ENCODE measurements around the gene SLC10A7. TPM values are rescaled to one million over a fixed set of nuclear protein-coding genes. Genes with fewer than 3 reads are reported as not detected.

Gene SLC10A7
- total and polyA plus RNA-seq, 10 donors, result 1.8 to 33.2 (median 18.4) TPM

GRCh38 chr4:146224326-146224966 is 297.3 kb downstream of the SLC10A7 start:
- no peak overlapping the region for H3K27ac ChIP-seq
- H3K27me3 ChIP-seq (replicated peaks in 1 of 7), result no peaks in the 10 kb centered on the region
- DNase-seq, result no peak
- H3K4me1 ChIP-seq, result no peaks in the 10 kb centered on the region
- no peak for TF ChIP-seq POLR2AphosphoS5 (IDR thresholded peaks at IDR 0.05)
- TF ChIP-seq, protein P1, sequence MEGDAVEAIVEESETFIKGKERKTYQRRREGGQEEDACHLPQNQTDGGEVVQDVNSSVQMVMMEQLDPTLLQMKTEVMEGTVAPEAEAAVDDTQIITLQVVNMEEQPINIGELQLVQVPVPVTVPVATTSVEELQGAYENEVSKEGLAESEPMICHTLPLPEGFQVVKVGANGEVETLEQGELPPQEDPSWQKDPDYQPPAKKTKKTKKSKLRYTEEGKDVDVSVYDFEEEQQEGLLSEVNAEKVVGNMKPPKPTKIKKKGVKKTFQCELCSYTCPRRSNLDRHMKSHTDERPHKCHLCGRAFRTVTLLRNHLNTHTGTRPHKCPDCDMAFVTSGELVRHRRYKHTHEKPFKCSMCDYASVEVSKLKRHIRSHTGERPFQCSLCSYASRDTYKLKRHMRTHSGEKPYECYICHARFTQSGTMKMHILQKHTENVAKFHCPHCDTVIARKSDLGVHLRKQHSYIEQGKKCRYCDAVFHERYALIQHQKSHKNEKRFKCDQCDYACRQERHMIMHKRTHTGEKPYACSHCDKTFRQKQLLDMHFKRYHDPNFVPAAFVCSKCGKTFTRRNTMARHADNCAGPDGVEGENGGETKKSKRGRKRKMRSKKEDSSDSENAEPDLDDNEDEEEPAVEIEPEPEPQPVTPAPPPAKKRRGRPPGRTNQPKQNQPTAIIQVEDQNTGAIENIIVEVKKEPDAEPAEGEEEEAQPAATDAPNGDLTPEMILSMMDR (IDR thresholded peaks at IDR 0.05 in 8 of 11, conservative IDR thresholded peaks at IDR 0.05 in 3 of 11), result no peak
- TF ChIP-seq POLR2A (IDR thresholded peaks at IDR 0.05), result no peak
- H3K4me3 ChIP-seq, result no peak overlapping the region
- H3K36me3 ChIP-seq, result no peaks in the 10 kb centered on the region
- intact Hi-C loops (cut with DNase I; ENCODE audit: low total_unique reads), result no loop called here
- H3K9me3 ChIP-seq, result no peaks in the 10 kb centered on the region
- 67 to 78% (median 74%) methylated on average over 8 of the region's 8 CpGs for WGBS, 5 donors

DNA sequence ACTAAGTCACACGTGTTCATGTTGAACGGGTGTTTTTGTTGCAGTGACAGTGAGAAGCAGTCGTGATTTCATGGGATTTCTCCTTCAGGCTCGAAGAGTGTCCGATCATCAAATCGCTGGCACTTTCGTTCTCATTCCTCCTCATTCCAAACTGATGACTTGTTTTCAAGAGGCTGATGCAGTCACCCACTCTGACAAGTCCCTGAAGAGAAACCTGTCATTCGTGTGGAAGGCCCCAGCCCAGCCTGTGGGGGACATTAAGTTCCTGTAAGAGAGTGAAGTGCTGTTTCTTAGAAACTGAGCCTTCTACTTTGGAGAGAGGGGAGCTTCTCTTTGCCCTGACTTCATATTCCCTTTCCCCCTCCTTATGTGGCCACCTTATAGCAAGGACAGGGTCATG is 299.4 kb downstream of the SLC10A7 start:
- Histone ChIP-seq H3K4me1 (no peaks in the 10 kb centered on the region), H3K36me3 (no peaks in the 10 kb centered on the region), H3K9me3 (no peaks in the 10 kb centered on the region), H3K27ac (no peak overlapping the region), H3K27me3 (replicated peaks in 1 of 7) (no peaks in the 10 kb centered on the region), H3K4me3 (no peak overlapping the region)
- intact Hi-C loops (cut with DNase I; ENCODE audit: low total_unique reads), result no loop called here
- 79 to 92% (median 86%) methylated on average over 8 of the region's 8 CpGs for WGBS, 5 donors
- no peak for DNase-seq
- no peak for TF ChIP-seq POLR2A (IDR thresholded peaks at IDR 0.05)
- TF ChIP-seq POLR2AphosphoS5 (IDR thresholded peaks at IDR 0.05), result no peak
- TF ChIP-seq, protein P1 (IDR thresholded peaks at IDR 0.05 in 8 of 11, conservative IDR thresholded peaks at IDR 0.05 in 3 of 11), result no peak

- H3K27ac ChIP-seq, result no peak within 1 kb of the TSS
- no peaks in the 10 kb centered on the region for H3K4me1 ChIP-seq
- H3K36me3 ChIP-seq, result no peaks in the 10 kb centered on the region
- H3K9me3 ChIP-seq, result no peaks in the 10 kb centered on the region
- intact Hi-C loops (cut with DNase I; ENCODE audit: low total_unique reads), result no loop called here
- no peak within 1 kb of the TSS for H3K4me3 ChIP-seq
- no peak for DNase-seq
- no peaks in the 10 kb centered on the region for H3K27me3 ChIP-seq (replicated peaks in 1 of 7)
- 76 to 91% (median 86%) methylated on average over 5 of the region's 5 CpGs for WGBS, 5 donors
- TF ChIP-seq POLR2AphosphoS5 (IDR thresholded peaks at IDR 0.05) (no peak), POLR2A (IDR thresholded peaks at IDR 0.05) (no peak)
- TF ChIP-seq, protein P1 (IDR thresholded peaks at IDR 0.05 in 8 of 11, conservative IDR thresholded peaks at IDR 0.05 in 3 of 11), result no peak
Observed at GRCh38 chr4:146214238-146214637, 307.5 kb downstream of the SLC10A7 start, which contains the start of gene REELD1. Gene REELD1 (plus strand): TSS chr4:146214538. CDS start chr4:146216953, 2,415 bp downstream.

GRCh38 chr4:146212781-146213180 is 309.0 kb downstream of the SLC10A7 start:
- intact Hi-C loops (cut with DNase I; ENCODE audit: low total_unique reads), result no loop called here
- no peaks in the 10 kb centered on the region for H3K36me3 ChIP-seq
- no peaks in the 10 kb centered on the region for H3K4me1 ChIP-seq
- 90 to 96% (median 95%) methylated on average over 9 of the region's 9 CpGs for WGBS, 5 donors
- H3K27me3 ChIP-seq (replicated peaks in 1 of 7), result no peaks in the 10 kb centered on the region
- H3K27ac ChIP-seq, result no peak overlapping the region
- no peaks in the 10 kb centered on the region for H3K9me3 ChIP-seq
- DNase-seq, result no peak
- H3K4me3 ChIP-seq, result no peak overlapping the region
- TF ChIP-seq, protein P1 (IDR thresholded peaks at IDR 0.05 in 8 of 11, conservative IDR thresholded peaks at IDR 0.05 in 3 of 11), result no peak
- no peak for TF ChIP-seq POLR2A (IDR thresholded peaks at IDR 0.05)
- no peak for TF ChIP-seq POLR2AphosphoS5 (IDR thresholded peaks at IDR 0.05)
